Heart left ventricle (tissue), 16 donors: ENCODE data around the gene KCNG2. TPM values are rescaled to one million over a fixed set of nuclear protein-coding genes. Genes with fewer than 3 reads are reported as not detected.

Experiments
- ATAC-seq, 4 donors: fragments of 200-7000 bp; cut with Tn5 transposase; one replicate each; pipeline ENCODE4 v1.9.1; 2020 to 2022; ENCODE audit warnings: moderate library complexity in 4 of 4, mild to moderate bottlenecking in 3 of 4, moderate number of reproducible peaks in 1 of 4
- DNase-seq, 5 donors: peaks; one replicate each; pipeline ENCODE4 v3.0.0-alpha.2; 2020
- H3K27ac ChIP-seq, 12 donors: fragments of 200-600 bp; sonication (generic) in 4 of 12; one replicate each; pipeline versions ENCODE4 v1.5.0 to v1.8.0; 2016 to 2022; ENCODE audit warnings: mild to moderate bottlenecking in 2 of 12
- H3K27me3 ChIP-seq, 9 donors: fragments of 200-600 bp; sonication (generic) in 2 of 9; one replicate each; pipeline versions ENCODE4 v1.5.1 to v1.8.0; 2016 to 2022; ENCODE audit warnings: mild to moderate bottlenecking in 3 of 9
- H3K36me3 ChIP-seq, 9 donors: fragments of 200-600 bp; sonication (generic) in 2 of 9; one replicate each; pipeline versions ENCODE4 v1.5.0 to v1.8.0; 2018 to 2022; ENCODE audit warnings: mild to moderate bottlenecking in 2 of 9
- H3K4me1 ChIP-seq, 12 donors: fragments of 200-600 bp; sonication (generic) in 4 of 12; one replicate each; pipeline versions ENCODE4 v1.5.0 to v1.8.0; 2016 to 2022; ENCODE audit warnings: mild to moderate bottlenecking in 3 of 12
- H3K4me3 ChIP-seq, 12 donors: fragments of 200-600 bp; sonication (generic) in 4 of 12; one replicate each; pipeline versions ENCODE4 v1.5.0 to v1.8.0; 2017 to 2022; ENCODE audit warnings: mild to moderate bottlenecking in 9 of 12, moderate library complexity in 4 of 12
- H3K9me3 ChIP-seq, 12 donors: fragments of 200-600 bp; sonication (generic) in 4 of 12; one replicate each; pipeline versions ENCODE4 v1.5.0 to v1.8.0; 2016 to 2022; ENCODE audit warnings: mild to moderate bottlenecking in 1 of 12
- POLR2A ChIP-seq, 2 donors: fragments of 450-650 bp; IDR thresholded peaks; one replicate each; pipeline ENCODE4 v1.6.1; 2017; ENCODE audit warnings: antibody characterized with exemption in 2 of 2, mild to moderate bottlenecking in 2 of 2, moderate library complexity in 2 of 2
- WGBS, 4 donors: extraction: QIAGEN DNeasy Blood & Tissue Kit in 2 of 4; methylation state at CpG; one replicate each; pipeline versions ENCODE4 v1.1.5 to v1.1.7; 2013 to 2018; 5-methylcytosine and 5-hydroxymethylcytosine counted together
- intact Hi-C, 10 donors: fragments of 100-400 bp; cut with DNase I; formaldehyde crosslinking; loops; one replicate each; pipeline versions ENCODE4 v1.11.1 to v1.14.2; 2022
- polyA plus RNA-seq, 2 donors: library from polyadenylated mRNA; stranded (reverse); fragments of 200-250 nt; gene quantifications; one replicate each; pipeline ENCODE4 v1.2.3, GENCODE V29; 2013
- total RNA-seq, 9 donors: library from RNA; depleted of rRNA in 2 of 9; stranded (reverse); fragments of >200 nt in 2 of 9; fragmentation: NEBNext Ultra II Directional in 3 of 9; extraction: Animal tissue kit (Norgen Biotek cat#: 25700) in 3 of 9; gene quantifications; one replicate each; pipeline versions ENCODE4 v1.1.0 to v1.2.4, GENCODE V29; 2016 to 2023
- TF ChIP-seq, protein P1 (sequence below), 12 donors: fragments of 200-600 bp; sonication (generic) in 4 of 12; IDR thresholded peaks; one replicate each; pipeline versions ENCODE4 v1.5.0 to v1.8.0; 2018 to 2022; ENCODE audit warnings: antibody characterized with exemption in 12 of 12, mild to moderate bottlenecking in 5 of 12
- donor health status: ischemic (EF 13 %, LVEDD 7.1; RV severe dilation, severe dysfunction).
- donor health status: healthy with polysubstance abuse.
- donor health status: DM: no; HTN: yes; CAD: no.
- donor health status: DM: no; HTN: no; CAD: no.
- donor health status: ischemic (EF 25% LVEDD 6.9; RV normal size, moderate dysfunction).
- donor health status: ischemic (EF 25% LVEDD 5.7; RV mildly dilated, moderate dysfunction).
- donor health status: healthy.
- donor health status: DM: yes; HTN: yes; CAD: no.
- donor health status: ischemic (EF 35%, LVEDD 5.7; RV mildly dilated, moderate dysfunction).
- donor health status: nonischemic (EF 11% LVEDD 7.7; RV severe dilation, severe dysfunction).
- donor health status: DM: yes; HTN: yes; CAD: no.
- donor health status: PGD.
- donor health status: ischemic (EF 29% LVEDD 5.4; RV normal size, mild dysfunction).
- donor health status: nonischemic (EF 23%, LVEDD 6.1; RV moderate dilation, normal function).

The KCNG2 gene
- total and polyA plus RNA-seq, 11 donors: 0.07 to 1.5 (median 0.18) TPM; not detected in 8

DNA sequence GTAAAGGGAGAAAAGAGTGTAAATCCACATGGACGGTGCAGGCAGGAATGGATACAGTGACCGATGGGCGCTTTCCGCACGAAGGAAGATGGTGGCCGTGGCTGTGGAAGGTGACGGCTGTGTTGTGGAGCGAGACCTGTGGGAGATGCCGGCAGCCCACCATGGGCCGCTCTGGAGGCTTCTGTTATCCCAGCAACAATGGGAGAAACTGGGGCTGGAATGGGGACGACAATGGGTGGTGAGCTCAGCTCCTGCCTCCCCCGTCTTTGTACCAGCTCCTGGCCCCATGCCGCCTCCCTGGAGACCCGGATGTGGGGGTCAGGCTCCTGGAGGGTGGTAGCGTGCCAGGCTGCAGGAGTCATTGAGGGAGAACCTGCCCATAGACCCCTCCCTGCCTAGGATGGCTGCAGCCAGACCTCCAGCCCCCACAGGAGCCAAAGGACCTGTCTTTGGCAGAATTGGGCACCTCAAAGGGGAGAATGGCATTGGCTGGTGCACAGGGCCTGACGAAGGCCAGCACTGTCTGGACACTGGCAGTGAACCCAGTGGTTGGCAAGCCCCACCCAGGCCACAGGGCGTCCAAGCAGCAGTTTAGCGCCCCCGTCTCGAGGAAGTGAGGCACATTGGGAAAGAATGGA, 81.1 kb downstream of the KCNG2 start:
- DNase-seq (no peak), ATAC-seq (no peak)
- Histone ChIP-seq H3K4me1 (no peaks in the 10 kb centered on the region), H3K4me3 (no peak overlapping the region), H3K9me3 (peaks cover 0 to 4% (median 0%) of the 10 kb centered on the region in 12 donors), H3K36me3 (no peaks in the 10 kb centered on the region), H3K27ac (no peak overlapping the region), H3K27me3 (peaks cover 0 to 15% (median 5%) of the 10 kb centered on the region in 9 donors)
- intact Hi-C loops: no loop called here
- 82 to 89% (median 84%) methylated on average over 18 to 20 of the region's 20 CpGs for WGBS, 4 donors
- TF ChIP-seq, protein P1, sequence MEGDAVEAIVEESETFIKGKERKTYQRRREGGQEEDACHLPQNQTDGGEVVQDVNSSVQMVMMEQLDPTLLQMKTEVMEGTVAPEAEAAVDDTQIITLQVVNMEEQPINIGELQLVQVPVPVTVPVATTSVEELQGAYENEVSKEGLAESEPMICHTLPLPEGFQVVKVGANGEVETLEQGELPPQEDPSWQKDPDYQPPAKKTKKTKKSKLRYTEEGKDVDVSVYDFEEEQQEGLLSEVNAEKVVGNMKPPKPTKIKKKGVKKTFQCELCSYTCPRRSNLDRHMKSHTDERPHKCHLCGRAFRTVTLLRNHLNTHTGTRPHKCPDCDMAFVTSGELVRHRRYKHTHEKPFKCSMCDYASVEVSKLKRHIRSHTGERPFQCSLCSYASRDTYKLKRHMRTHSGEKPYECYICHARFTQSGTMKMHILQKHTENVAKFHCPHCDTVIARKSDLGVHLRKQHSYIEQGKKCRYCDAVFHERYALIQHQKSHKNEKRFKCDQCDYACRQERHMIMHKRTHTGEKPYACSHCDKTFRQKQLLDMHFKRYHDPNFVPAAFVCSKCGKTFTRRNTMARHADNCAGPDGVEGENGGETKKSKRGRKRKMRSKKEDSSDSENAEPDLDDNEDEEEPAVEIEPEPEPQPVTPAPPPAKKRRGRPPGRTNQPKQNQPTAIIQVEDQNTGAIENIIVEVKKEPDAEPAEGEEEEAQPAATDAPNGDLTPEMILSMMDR (IDR thresholded peaks at IDR 0.05): no peak
- no peak for TF ChIP-seq POLR2A (IDR thresholded peaks at IDR 0.05)

DNA sequence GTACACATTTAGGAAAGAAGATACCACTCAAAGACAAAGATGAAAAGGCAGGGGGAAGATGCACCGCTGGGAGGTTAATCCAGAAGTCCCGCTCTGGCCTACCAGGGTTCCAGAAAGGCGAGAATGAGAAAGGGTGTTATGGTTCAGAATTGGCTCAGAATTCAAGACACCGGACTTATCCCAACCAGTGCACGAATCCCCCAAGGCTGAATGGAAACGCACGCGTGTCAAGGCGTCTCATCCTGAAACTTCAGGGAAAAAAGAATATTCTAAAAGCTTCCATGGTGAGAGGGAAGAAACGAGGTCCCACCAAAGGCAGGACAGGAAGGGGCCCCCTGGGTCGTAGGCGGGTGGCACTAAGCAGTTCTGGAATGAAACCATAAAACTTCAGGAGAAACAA, 81.8 kb downstream of the KCNG2 start:
- no peak for TF ChIP-seq POLR2A (IDR thresholded peaks at IDR 0.05)
- TF ChIP-seq, protein P1 (IDR thresholded peaks at IDR 0.05): no peak
- intact Hi-C loops: no loop called here
- peaks cover 0 to 4% (median 0%) of the 10 kb centered on the region in 12 donors for H3K9me3 ChIP-seq
- no peak for ATAC-seq
- H3K27me3 ChIP-seq: peaks cover 0 to 8% (median 0%) of the 10 kb centered on the region in 9 donors
- no peak for DNase-seq
- no peaks in the 10 kb centered on the region for H3K4me1 ChIP-seq
- WGBS, 4 donors: 85 to 91% (median 89%) methylated on average over 12 of the region's 12 CpGs
- H3K36me3 ChIP-seq: no peaks in the 10 kb centered on the region
- H3K27ac ChIP-seq: no peak overlapping the region
- H3K4me3 ChIP-seq: no peak overlapping the region

DNA sequence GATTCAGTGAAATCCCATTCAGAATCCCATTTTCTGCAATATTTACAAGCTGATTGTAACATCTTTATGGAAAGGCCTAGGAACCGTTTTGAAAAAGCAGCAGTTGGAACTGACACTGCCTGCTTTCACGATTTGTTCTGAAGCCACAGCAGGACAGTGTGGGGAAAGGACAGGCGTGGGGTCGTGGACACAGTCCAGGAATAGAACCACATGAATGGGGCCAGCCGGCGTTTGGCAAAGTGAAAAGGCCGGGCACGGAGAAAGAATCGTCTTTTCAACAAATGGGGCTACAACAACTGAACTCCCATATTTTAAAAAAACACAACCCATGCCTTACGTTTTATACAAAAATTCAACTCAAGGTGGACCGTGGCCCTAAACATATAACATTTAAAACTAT, 84.0 kb downstream of the KCNG2 start:
- TF ChIP-seq POLR2A (IDR thresholded peaks at IDR 0.05): no peak
- TF ChIP-seq, protein P1 (IDR thresholded peaks at IDR 0.05): no peak
- Histone ChIP-seq H3K36me3 (no peaks in the 10 kb centered on the region), H3K27me3 (peaks cover 0 to under 1% (median 0%) of the 10 kb centered on the region in 9 donors), H3K4me1 (no peaks in the 10 kb centered on the region), H3K4me3 (no peak overlapping the region), H3K27ac (no peak overlapping the region), H3K9me3 (peaks cover 0 to 4% (median 0%) of the 10 kb centered on the region in 12 donors)
- WGBS, 4 donors: 82 to 88% (median 87%) methylated on average over 11 of the region's 11 CpGs
- DNase-seq (no peak), ATAC-seq (no peak)
- intact Hi-C loops: loop anchor here in 1 of 10 donors (10.0 kb wide), 1 partner anchor 63 kb away; no protein-coding TSS in a partner anchor

DNA sequence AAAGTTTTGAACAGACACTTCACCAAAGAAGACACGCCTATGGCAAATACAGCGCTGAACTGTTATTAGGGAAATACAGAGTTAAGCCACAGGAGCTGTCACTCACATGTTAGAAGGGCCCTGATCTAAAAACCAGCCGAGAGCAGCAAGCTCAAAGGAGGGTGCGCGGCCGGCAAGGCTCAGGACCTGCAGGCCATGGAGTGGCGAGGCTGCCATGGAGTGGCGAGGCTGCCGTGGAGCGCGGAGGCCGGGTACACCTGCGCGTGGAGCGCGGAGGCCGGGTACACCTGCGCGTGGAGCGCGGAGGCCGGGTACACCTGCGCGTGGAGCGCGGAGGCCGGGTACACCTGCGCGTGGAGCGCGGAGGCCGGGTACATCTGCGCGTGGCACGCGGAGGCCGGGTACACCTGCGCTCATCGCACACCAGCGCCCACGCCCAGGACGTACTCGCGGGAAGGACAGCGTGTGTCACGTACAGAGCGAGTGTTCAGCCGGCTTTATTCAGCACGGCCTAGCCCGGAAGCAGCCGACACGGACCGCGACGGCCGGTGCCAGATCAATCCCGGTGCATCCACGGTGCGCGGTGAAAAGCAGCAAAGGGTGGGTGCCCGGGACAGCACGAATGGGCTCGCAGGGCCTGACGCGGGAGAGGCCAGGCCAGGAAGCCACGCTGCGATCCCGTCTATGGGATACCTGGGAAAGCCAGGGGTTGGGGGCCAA, 84.9 kb downstream of the KCNG2 start:
- H3K9me3 ChIP-seq: peaks cover 0 to 6% (median 0%) of the 10 kb centered on the region in 12 donors
- TF ChIP-seq POLR2A (IDR thresholded peaks at IDR 0.05): no peak
- TF ChIP-seq, protein P1 (IDR thresholded peaks at IDR 0.05): no peak
- ATAC-seq (no peak), DNase-seq (peak in 1 of 5 donors; percentile 7)
- H3K4me1 ChIP-seq: no peaks in the 10 kb centered on the region
- 94 to 96% (median 95%) methylated on average over 68 of the region's 68 CpGs for WGBS, 4 donors
- no peak overlapping the region for H3K4me3 ChIP-seq
- no peaks in the 10 kb centered on the region for H3K27me3 ChIP-seq
- H3K27ac ChIP-seq: no peak overlapping the region
- intact Hi-C loops: loop anchor here in 1 of 10 donors (10.0 kb wide), 1 partner anchor 62 kb away; no protein-coding TSS in a partner anchor
- H3K36me3 ChIP-seq: no peaks in the 10 kb centered on the region
